B cell (primary cell): ENCODE data around the gene MAN1A2.

ENCODE experiments used
- CTCF ChIP-seq: fragments of 200-600 bp; IDR thresholded peaks from one replicate; pipeline ENCODE4 v1.8.0; 2022; ENCODE audit warnings: antibody characterized with exemption, mild to moderate bottlenecking
- EZH2 ChIP-seq: IDR thresholded peaks from 2 replicates; pipeline ENCODE4 v1.6.1; 2012; ENCODE audit warnings: borderline replicate concordance, low read depth, mild to moderate bottlenecking, moderate library complexity, low read length; ENCODE audit not compliant: insufficient read depth, poor library complexity, severe bottlenecking

DNA sequence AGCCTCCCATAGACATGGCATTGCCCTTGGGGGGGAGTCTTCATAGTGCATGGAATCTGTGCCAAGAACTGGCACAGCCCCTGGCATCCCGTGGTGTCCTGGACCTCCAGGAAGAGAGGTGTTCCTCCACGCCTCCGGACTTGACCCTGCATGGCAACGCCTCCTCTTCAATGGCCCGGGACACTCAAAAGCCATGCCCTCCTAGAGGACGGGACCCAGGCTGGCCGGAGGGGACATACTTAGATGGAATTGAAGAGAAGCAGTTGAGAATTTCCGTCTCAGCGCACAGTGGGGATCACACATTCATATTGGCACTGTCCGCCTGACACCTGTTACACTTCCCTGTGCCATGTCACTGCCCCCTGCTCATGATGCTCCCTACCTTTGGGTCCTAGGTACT is 200.2 kb downstream of the MAN1A2 start:
- no peak for TF ChIP-seq CTCF
- TF ChIP-seq EZH2: no peak
